Immature natural killer cell (primary cell): ENCODE results near the gene DEPDC1B. TPM values are rescaled to one million over a fixed set of nuclear protein-coding genes. Genes with fewer than 3 reads are reported as not detected.
"Not testable (repeated sequence)": the region's sequence is repeated elsewhere in the genome, so short reads cannot be mapped to it uniquely, and the experiment has no call there.

Experiments
- DNase-seq, 3 donors: peaks; one replicate each; pipeline ENCODE4 v3.0.0; 2022; ENCODE audit warnings: mixed read lengths in 1 of 3
- H3K27ac Mint-ChIP-seq, 6 donors: one replicate each; pipeline ENCODE4 v1.8.0; 2020; ENCODE audit warnings: mixed read lengths in 6 of 6, mild to moderate bottlenecking in 5 of 6, inconsistent platforms in 4 of 6, moderate library complexity in 3 of 6
- H3K27me3 Mint-ChIP-seq, 3 donors: one replicate each; pipeline ENCODE4 v1.8.0; 2020 to 2021; ENCODE audit warnings: low read depth in 3 of 3, mild to moderate bottlenecking in 3 of 3, mixed read lengths in 3 of 3, moderate library complexity in 3 of 3, inconsistent platforms in 1 of 3
- H3K36me3 Mint-ChIP-seq, 3 donors: one replicate each; pipeline ENCODE4 v1.8.0; 2020; ENCODE audit warnings: mixed read lengths in 3 of 3, inconsistent platforms in 2 of 3, mild to moderate bottlenecking in 2 of 3
- H3K4me1 Mint-ChIP-seq, 2 donors: one replicate each; pipeline ENCODE4 v1.8.0; 2020; ENCODE audit warnings: inconsistent platforms in 2 of 2, mild to moderate bottlenecking in 2 of 2, mixed read lengths in 2 of 2, moderate library complexity in 1 of 2
- H3K4me3 Mint-ChIP-seq, 5 donors: one replicate each; pipeline ENCODE4 v1.8.0; 2020; ENCODE audit warnings: mild to moderate bottlenecking in 5 of 5, mixed read lengths in 5 of 5, inconsistent platforms in 3 of 5, moderate library complexity in 3 of 5
- H3K9me3 Mint-ChIP-seq, 6 donors: one replicate each; pipeline ENCODE4 v1.8.0; 2020; ENCODE audit warnings: mild to moderate bottlenecking in 6 of 6, mixed read lengths in 6 of 6, inconsistent platforms in 4 of 6, moderate library complexity in 3 of 6
- polyA plus RNA-seq, 3 donors: library from polyadenylated mRNA; unstranded; fragments of 300-500 nt; fragmentation: Illumina TruSeq; gene quantifications; one replicate each; pipeline ENCODE4 v1.2.3, GENCODE V29; 2021

The DEPDC1B gene
- polyA plus RNA-seq = 1 to 10 TPM in 1 of 3 donors, under 1 TPM in 2; 0.67 to 1.4 (median 0.88) TPM

- Mint-ChIP-seq H3K36me3 (no peaks in the 10 kb centered on the region), H3K4me3 (peak within 1 kb of the TSS; percentile 89 to 94 (median 91)), H3K27ac (peak within 1 kb of the TSS; percentile 64 to 91 (median 82)), H3K9me3 (peaks cover 0 to 4% (median 0%) of the 10 kb centered on the region in 6 donors), H3K4me1 (peaks cover 20 to 26% of the 10 kb centered on the region in 2 donors), H3K27me3 (peaks cover 2 to 8% (median 6%) of the 10 kb centered on the region in 3 donors)
- peak; percentile 78 to 84 (median 83) for DNase-seq
These were observed at the start of gene DEPDC1B for GRCh38 chr5:60699609-60700415. Gene DEPDC1B (minus strand): TSS chr5:60700166. CDS start chr5:60700093, 73 bp downstream.

GRCh38 chr5:60744682-60745081, 44.7 kb upstream of the DEPDC1B start:
- Mint-ChIP-seq H3K27ac (no peak overlapping the region), H3K9me3 (peaks cover 0 to 18% (median 6%) of the 10 kb centered on the region in 6 donors), H3K36me3 (no peaks in the 10 kb centered on the region), H3K4me3 (no peak overlapping the region), H3K4me1 (no peaks in the 10 kb centered on the region), H3K27me3 (peaks cover 0 to 6% (median 4%) of the 10 kb centered on the region in 3 donors)
- DNase-seq = no peak

GRCh38 chr5:60743511-60744314, 43.7 kb upstream of the DEPDC1B start:
- Mint-ChIP-seq H3K9me3 (peaks cover 0 to 18% (median 7%) of the 10 kb centered on the region in 6 donors), H3K4me3 (no peak overlapping the region), H3K27ac (no peak overlapping the region), H3K4me1 (no peaks in the 10 kb centered on the region), H3K36me3 (no peaks in the 10 kb centered on the region), H3K27me3 (peaks cover 0 to 6% (median 4%) of the 10 kb centered on the region in 3 donors)
- DNase-seq = no peak

- no peak for DNase-seq
- Mint-ChIP-seq H3K27me3 (peaks cover 0 to 7% (median 2%) of the 10 kb centered on the region in 3 donors), H3K4me1 (no peaks in the 10 kb centered on the region), H3K4me3 (no peak overlapping the region), H3K36me3 (no peaks in the 10 kb centered on the region), H3K27ac (no peak overlapping the region), H3K9me3 (peaks cover 2 to 18% (median 7%) of the 10 kb centered on the region in 6 donors)
These were observed 40.4 kb upstream of the DEPDC1B start for GRCh38 chr5:60740322-60740721.

- Mint-ChIP-seq H3K9me3 (peaks cover 2 to 18% (median 7%) of the 10 kb centered on the region in 6 donors), H3K27ac (no peak overlapping the region), H3K36me3 (no peaks in the 10 kb centered on the region), H3K4me3 (no peak overlapping the region), H3K4me1 (no peaks in the 10 kb centered on the region), H3K27me3 (peaks cover 0 to 7% (median 0%) of the 10 kb centered on the region in 3 donors)
- no peak for DNase-seq
These were observed 39.0 kb upstream of the DEPDC1B start for GRCh38 chr5:60738933-60739332.

GRCh38 chr5:60738461-60738860, 38.5 kb upstream of the DEPDC1B start:
- Mint-ChIP-seq H3K36me3 (no peaks in the 10 kb centered on the region), H3K9me3 (peaks cover 2 to 18% (median 7%) of the 10 kb centered on the region in 6 donors), H3K27me3 (peaks cover 0 to 7% (median 0%) of the 10 kb centered on the region in 3 donors), H3K27ac (no peak overlapping the region), H3K4me1 (no peaks in the 10 kb centered on the region), H3K4me3 (no peak overlapping the region)
- DNase-seq = no peak

- DNase-seq, H3K27ac Mint-ChIP-seq, H3K36me3 Mint-ChIP-seq, H3K4me3 Mint-ChIP-seq, H3K4me1 Mint-ChIP-seq, H3K27me3 Mint-ChIP-seq, H3K9me3 Mint-ChIP-seq: not testable (repeated sequence)
These were observed 30.9 kb upstream of the DEPDC1B start for GRCh38 chr5:60730858-60731257.

- Mint-ChIP-seq H3K27me3 (peaks cover 0 to 7% (median 2%) of the 10 kb centered on the region in 3 donors), H3K9me3 (peaks cover 0 to 3% (median 0%) of the 10 kb centered on the region in 6 donors), H3K4me1 (no peaks in the 10 kb centered on the region), H3K27ac (no peak overlapping the region), H3K36me3 (no peaks in the 10 kb centered on the region), H3K4me3 (no peak overlapping the region)
- DNase-seq = no peak
These were observed 27.2 kb upstream of the DEPDC1B start for GRCh38 chr5:60727033-60727679.

GRCh38 chr5:60724126-60724525, 24.2 kb upstream of the DEPDC1B start:
- Mint-ChIP-seq H3K4me1 (no peaks in the 10 kb centered on the region), H3K27me3 (peaks cover 2 to 5% (median 3%) of the 10 kb centered on the region in 3 donors), H3K27ac (no peak overlapping the region), H3K9me3 (no peaks in the 10 kb centered on the region), H3K4me3 (no peak overlapping the region), H3K36me3 (no peaks in the 10 kb centered on the region)
- DNase-seq = no peak

- no peaks in the 10 kb centered on the region for H3K4me1 Mint-ChIP-seq
- peaks cover 0 to 3% (median 0%) of the 10 kb centered on the region in 6 donors for H3K9me3 Mint-ChIP-seq
- H3K27ac Mint-ChIP-seq = no peak overlapping the region
- H3K4me3 Mint-ChIP-seq = no peak overlapping the region
- DNase-seq = no peak
- peaks cover 2 to 5% (median 3%) of the 10 kb centered on the region in 3 donors for H3K27me3 Mint-ChIP-seq
- H3K36me3 Mint-ChIP-seq = no peaks in the 10 kb centered on the region
These were observed 22.4 kb upstream of the DEPDC1B start for GRCh38 chr5:60722416-60722815.

- Mint-ChIP-seq H3K4me1 (no peaks in the 10 kb centered on the region), H3K9me3 (peaks cover 0 to 7% (median 0%) of the 10 kb centered on the region in 6 donors), H3K36me3 (no peaks in the 10 kb centered on the region), H3K27ac (no peak overlapping the region), H3K27me3 (peaks cover 2 to 5% (median 5%) of the 10 kb centered on the region in 3 donors), H3K4me3 (no peak overlapping the region)
- DNase-seq = no peak
These were observed 19.4 kb upstream of the DEPDC1B start for GRCh38 chr5:60719329-60719728.

- peaks cover 2 to 5% (median 5%) of the 10 kb centered on the region in 3 donors for H3K27me3 Mint-ChIP-seq
- no peaks in the 10 kb centered on the region for H3K4me1 Mint-ChIP-seq
- peaks cover 0 to 9% (median 0%) of the 10 kb centered on the region in 6 donors for H3K9me3 Mint-ChIP-seq
- H3K36me3 Mint-ChIP-seq = no peaks in the 10 kb centered on the region
- DNase-seq = no peak
- no peak overlapping the region for H3K27ac Mint-ChIP-seq
- H3K4me3 Mint-ChIP-seq = no peak overlapping the region
These were observed 18.4 kb upstream of the DEPDC1B start for GRCh38 chr5:60718166-60718892.
